Mesendoderm (in vitro differentiated cells): Measurements from ENCODE around the gene KIF1A. TPM values are rescaled to one million over a fixed set of nuclear protein-coding genes. Genes with fewer than 3 reads are reported as not detected.

Experiments
- DNase-seq: peaks from one replicate; pipeline ENCODE4 v3.0.0; 2013
- H2AK5ac ChIP-seq: 2 replicates; pipeline ENCODE4 v1.6.1; 2013; ENCODE audit warnings: low read length, inconsistent platforms
- H2BK120ac ChIP-seq: 2 replicates; pipeline ENCODE4 v1.6.1; 2013; ENCODE audit warnings: low read depth, mild to moderate bottlenecking, low read length, moderate library complexity, mixed read lengths
- H2BK15ac ChIP-seq: replicated peaks from 2 replicates; pipeline ENCODE4 v1.6.1; 2013; ENCODE audit warnings: low read depth, mild to moderate bottlenecking, moderate library complexity
- H2BK5ac ChIP-seq: 2 replicates; pipeline ENCODE4 v1.6.1; 2013; ENCODE audit warnings: low read length, inconsistent platforms
- H3K18ac ChIP-seq: 2 replicates; pipeline ENCODE4 v1.6.1; 2013; ENCODE audit warnings: mild to moderate bottlenecking, low read length, mixed read lengths
- H3K23ac ChIP-seq: one replicate; pipeline ENCODE4 v1.6.1; 2013; ENCODE audit warnings: low read length
- H3K27ac ChIP-seq: 2 replicates; pipeline ENCODE4 v1.5.1; 2013; ENCODE audit warnings: low read depth, mild to moderate bottlenecking, inconsistent platforms, low read length, moderate library complexity
- H3K27me3 ChIP-seq: 2 replicates; pipeline ENCODE4 v1.6.1; 2013; ENCODE audit warnings: low read length, control low read depth, mild to moderate bottlenecking, inconsistent platforms; ENCODE audit not compliant: insufficient read depth, poor library complexity
- H3K36me3 ChIP-seq: 2 replicates; pipeline ENCODE4 v1.6.1; 2013; ENCODE audit warnings: low read length, inconsistent platforms; ENCODE audit not compliant: control insufficient read depth, insufficient read depth
- H3K4ac ChIP-seq: one replicate; pipeline ENCODE4 v1.6.1; 2013; ENCODE audit warnings: low read depth, mild to moderate bottlenecking, low read length, moderate library complexity
- H3K4me1 ChIP-seq: 2 replicates; pipeline ENCODE4 v1.6.1; 2013; ENCODE audit warnings: low read depth, low read length, inconsistent platforms; ENCODE audit not compliant: control insufficient read depth
- H3K4me2 ChIP-seq: 2 replicates; pipeline ENCODE4 v1.6.1; 2013; ENCODE audit warnings: low read length
- H3K4me3 ChIP-seq: 2 replicates; pipeline ENCODE4 v1.5.1; 2013; ENCODE audit warnings: mild to moderate bottlenecking, low read length
- H3K56ac ChIP-seq: one replicate; pipeline ENCODE4 v1.6.1; 2013; ENCODE audit warnings: low read length
- H3K79me1 ChIP-seq: 2 replicates; pipeline ENCODE4 v1.6.1; 2013; ENCODE audit warnings: low read length, inconsistent platforms
- H3K79me2 ChIP-seq: 2 replicates; pipeline ENCODE4 v1.6.1; 2013; ENCODE audit warnings: mild to moderate bottlenecking, low read length; ENCODE audit not compliant: control insufficient read depth, insufficient read depth
- H3K9ac ChIP-seq: 2 replicates; pipeline ENCODE4 v1.6.1; 2013; ENCODE audit warnings: low read length, inconsistent platforms
- H4K5ac ChIP-seq: one replicate; pipeline ENCODE4 v1.6.1; 2013; ENCODE audit warnings: low read length
- H4K8ac ChIP-seq: one replicate; pipeline ENCODE4 v1.6.1; 2013; ENCODE audit warnings: low read depth, mild to moderate bottlenecking, control low read depth, low read length, moderate library complexity
- WGBS: extraction: QIAGEN DNeasy Blood & Tissue Kit; methylation state at CpG from one replicate; pipeline ENCODE4 v1.1.7; 2013; ENCODE audit warnings: low lambda C conversion rate, missing lambda C conversion rate; ENCODE audit not compliant: insufficient coverage; ENCODE audit errors: extremely low coverage; 5-methylcytosine and 5-hydroxymethylcytosine counted together
- polyA plus RNA-seq, 2 experiments: library from polyadenylated mRNA; stranded (reverse); fragments of 200-250 nt; gene quantifications; one replicate each; pipeline ENCODE4 v1.2.3, GENCODE V29; 2013

KIF1A gene, protein sequence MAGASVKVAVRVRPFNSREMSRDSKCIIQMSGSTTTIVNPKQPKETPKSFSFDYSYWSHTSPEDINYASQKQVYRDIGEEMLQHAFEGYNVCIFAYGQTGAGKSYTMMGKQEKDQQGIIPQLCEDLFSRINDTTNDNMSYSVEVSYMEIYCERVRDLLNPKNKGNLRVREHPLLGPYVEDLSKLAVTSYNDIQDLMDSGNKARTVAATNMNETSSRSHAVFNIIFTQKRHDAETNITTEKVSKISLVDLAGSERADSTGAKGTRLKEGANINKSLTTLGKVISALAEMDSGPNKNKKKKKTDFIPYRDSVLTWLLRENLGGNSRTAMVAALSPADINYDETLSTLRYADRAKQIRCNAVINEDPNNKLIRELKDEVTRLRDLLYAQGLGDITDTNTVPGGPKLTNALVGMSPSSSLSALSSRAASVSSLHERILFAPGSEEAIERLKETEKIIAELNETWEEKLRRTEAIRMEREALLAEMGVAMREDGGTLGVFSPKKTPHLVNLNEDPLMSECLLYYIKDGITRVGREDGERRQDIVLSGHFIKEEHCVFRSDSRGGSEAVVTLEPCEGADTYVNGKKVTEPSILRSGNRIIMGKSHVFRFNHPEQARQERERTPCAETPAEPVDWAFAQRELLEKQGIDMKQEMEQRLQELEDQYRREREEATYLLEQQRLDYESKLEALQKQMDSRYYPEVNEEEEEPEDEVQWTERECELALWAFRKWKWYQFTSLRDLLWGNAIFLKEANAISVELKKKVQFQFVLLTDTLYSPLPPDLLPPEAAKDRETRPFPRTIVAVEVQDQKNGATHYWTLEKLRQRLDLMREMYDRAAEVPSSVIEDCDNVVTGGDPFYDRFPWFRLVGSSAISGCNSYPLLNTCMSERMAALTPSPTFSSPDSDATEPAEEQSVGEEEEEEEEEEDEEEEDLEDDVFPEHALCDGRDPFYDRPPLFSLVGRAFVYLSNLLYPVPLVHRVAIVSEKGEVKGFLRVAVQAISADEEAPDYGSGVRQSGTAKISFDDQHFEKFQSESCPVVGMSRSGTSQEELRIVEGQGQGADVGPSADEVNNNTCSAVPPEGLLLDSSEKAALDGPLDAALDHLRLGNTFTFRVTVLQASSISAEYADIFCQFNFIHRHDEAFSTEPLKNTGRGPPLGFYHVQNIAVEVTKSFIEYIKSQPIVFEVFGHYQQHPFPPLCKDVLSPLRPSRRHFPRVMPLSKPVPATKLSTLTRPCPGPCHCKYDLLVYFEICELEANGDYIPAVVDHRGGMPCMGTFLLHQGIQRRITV (N-terminal part only)
- polyA plus RNA-seq (2013, experiment 1 of 2), result 74.8 TPM
- 73.5 TPM for polyA plus RNA-seq (2013, experiment 2 of 2)

DNA sequence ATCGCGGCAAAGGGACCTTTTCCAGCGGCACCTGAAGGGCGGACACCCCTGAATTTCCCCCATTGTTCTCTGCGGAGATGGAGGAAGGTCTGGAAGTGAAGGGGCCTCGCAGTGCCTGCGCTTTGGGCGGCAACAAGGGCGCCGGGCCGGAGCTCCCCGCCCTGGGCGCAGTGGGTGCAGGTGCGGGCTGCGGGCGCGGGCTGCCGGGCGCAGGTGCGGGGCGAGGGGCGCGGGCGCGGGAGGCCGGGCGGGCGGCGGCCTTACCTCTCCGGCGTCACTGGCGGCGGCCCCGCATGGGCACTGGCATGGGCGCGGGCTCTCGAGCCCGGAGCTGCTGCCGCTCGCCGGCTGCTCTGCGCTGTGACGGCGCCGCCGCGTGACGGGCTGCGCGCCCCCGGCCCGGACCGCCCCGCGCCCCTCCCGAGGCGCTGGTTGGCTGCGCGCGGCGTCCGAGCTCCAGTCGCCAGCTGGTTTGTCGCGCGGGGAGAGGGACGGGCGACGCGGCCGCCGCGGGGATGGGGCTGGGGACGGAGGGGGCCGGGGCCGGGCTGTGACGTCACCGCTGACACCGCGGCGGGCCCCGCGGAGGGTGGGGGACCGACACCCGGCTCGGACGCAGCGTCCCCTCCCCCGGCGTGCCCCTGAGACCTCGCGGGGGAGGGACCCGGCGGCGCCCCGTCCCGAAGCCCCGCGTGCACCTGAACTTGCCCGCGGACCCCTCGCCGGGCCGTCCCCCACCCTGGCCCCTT, at the start of gene KIF1A:
KIF1A (minus strand) TSS at position 362 of the 749 bp plus-strand sequence. CDS start 22,467 bp downstream, outside the sequence.
- Histone ChIP-seq H3K36me3 (peaks cover 2% of the 10 kb centered on the region), H3K4ac (peak within 1 kb of the TSS; percentile 74), H2BK120ac (no peak within 1 kb of the TSS), H3K4me3 (peak within 1 kb of the TSS; percentile 72), H3K18ac (peak within 1 kb of the TSS; percentile 54), H3K23ac (peak within 1 kb of the TSS; percentile 66), H3K56ac (peak within 1 kb of the TSS; percentile 79), H2BK5ac (no peak within 1 kb of the TSS), H3K27ac (peak within 1 kb of the TSS; percentile 35), H3K4me1 (no peaks in the 10 kb centered on the region), H3K4me2 (peak within 1 kb of the TSS; percentile 84), H4K5ac (no peak within 1 kb of the TSS), H2BK15ac (no peak within 1 kb of the TSS), H3K27me3 (no peaks in the 10 kb centered on the region), H3K9ac (peak within 1 kb of the TSS; percentile 84), H3K79me2 (peaks cover 40% of the 10 kb centered on the region), H3K79me1 (peaks cover 11% of the 10 kb centered on the region), H2AK5ac (no peak within 1 kb of the TSS), H4K8ac (no peak within 1 kb of the TSS)
- DNase-seq, result peak; percentile 85
- no CpG with 5 or more reads among the region's 104 CpGs for WGBS

DNA sequence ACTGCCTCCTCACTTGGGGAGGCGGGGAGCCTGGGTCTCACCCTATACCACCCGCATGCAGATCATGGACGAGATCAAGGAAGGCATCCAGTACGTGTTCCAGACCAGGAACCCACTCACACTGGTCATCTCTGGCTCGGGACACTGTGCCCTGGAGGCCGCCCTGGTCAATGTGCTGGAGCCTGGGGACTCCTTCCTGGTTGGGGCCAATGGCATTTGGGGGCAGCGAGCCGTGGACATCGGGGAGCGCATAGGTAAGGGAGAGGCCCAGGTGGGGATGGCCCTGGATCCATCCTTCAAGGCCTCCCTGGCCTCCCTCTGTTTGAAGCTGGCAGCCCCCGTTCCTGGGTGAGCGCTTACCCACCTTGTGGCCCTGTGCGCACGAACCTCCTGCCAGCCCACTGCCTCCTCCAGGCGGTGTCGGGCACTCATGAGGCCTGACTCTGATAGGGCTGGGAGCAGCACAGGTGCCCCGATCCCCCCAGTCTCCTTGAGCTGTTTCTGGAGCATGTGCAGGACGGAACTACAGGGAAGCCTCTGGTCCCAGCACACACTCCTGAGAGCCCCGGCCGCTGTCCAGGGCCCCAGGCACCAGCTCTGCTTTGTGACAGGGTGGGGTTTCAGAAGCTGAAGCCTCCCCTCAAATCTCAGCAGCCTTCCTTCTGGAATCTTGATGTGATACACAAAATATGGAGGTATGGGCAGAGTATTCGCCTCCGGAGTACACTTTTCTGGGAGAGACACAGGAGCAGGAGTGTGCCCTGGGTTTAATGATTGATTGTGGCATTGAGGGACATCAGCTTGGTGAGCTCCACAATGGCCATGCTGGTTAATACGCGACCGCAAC, 49.3 kb upstream of the KIF1A start:
- no peak overlapping the region for H2BK120ac ChIP-seq
- H3K4me2 ChIP-seq, result no peak overlapping the region
- no peak overlapping the region for H4K8ac ChIP-seq
- H3K79me1 ChIP-seq, result no peaks in the 10 kb centered on the region
- H3K9ac ChIP-seq, result no peak overlapping the region
- H2BK5ac ChIP-seq, result no peak overlapping the region
- H3K36me3 ChIP-seq, result no peaks in the 10 kb centered on the region
- no peak overlapping the region for H4K5ac ChIP-seq
- H3K27me3 ChIP-seq, result no peaks in the 10 kb centered on the region
- H3K4me3 ChIP-seq, result no peak overlapping the region
- no peak overlapping the region for H3K27ac ChIP-seq
- no peaks in the 10 kb centered on the region for H3K79me2 ChIP-seq
- no peaks in the 10 kb centered on the region for H3K4me1 ChIP-seq
- no peak overlapping the region for H2AK5ac ChIP-seq
- no CpG with 5 or more reads among the region's 25 CpGs for WGBS
- no peak overlapping the region for H3K56ac ChIP-seq
- no peak overlapping the region for H3K23ac ChIP-seq
- H3K4ac ChIP-seq, result no peak overlapping the region
- H3K18ac ChIP-seq, result no peak overlapping the region
- no peak for DNase-seq
- H2BK15ac ChIP-seq, result no peak overlapping the region

DNA sequence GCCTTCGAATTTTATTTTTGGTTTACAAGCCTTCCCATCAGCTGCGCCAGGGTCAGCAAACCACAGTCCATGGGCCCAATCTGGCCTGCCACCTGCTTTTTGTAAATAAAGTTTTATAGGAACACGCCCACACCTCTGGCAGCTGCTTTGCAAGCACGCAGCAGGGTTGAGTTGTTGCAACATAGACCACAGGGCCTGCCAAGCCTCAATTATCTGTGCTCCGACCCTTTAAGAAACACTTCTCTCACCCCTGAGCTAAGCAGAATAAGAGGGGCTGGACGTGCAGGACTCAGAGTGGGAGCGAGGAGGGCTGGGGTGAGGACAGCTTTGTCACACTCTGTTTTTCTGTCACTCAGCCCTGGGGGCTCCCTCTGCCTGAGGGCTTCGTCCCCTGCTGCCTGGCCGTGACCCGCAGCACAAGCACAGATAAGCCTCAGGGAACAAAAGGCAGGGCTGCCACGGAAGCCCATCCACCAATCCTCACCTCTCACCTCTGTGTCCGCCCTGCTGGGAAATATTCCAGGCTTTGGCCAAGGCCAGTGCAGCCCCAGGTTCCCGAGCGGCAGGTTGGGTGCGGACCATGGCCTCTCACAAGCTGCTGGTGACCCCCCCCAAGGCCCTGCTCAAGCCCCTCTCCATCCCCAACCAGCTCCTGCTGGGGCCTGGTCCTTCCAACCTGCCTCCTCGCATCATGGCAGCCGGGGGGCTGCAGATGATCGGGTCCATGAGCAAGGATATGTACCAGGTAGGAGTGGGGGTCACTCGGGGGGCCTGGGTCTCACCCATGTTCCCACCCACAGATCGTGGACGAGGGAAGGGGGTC, 48.5 kb upstream of the KIF1A start, which contains the start of gene AGXT:
AGXT (plus strand) TSS at position 539 of the 823 bp plus-strand sequence; CDS start at position 581, 42 bp downstream.
- no CpG with 5 or more reads among the region's 21 CpGs for WGBS
- no peak within 1 kb of the TSS for H3K23ac ChIP-seq
- no peak within 1 kb of the TSS for H3K27ac ChIP-seq
- H3K4me1 ChIP-seq, result no peaks in the 10 kb centered on the region
- H3K4me2 ChIP-seq, result no peak within 1 kb of the TSS
- H3K18ac ChIP-seq, result no peak within 1 kb of the TSS
- H3K79me2 ChIP-seq, result no peaks in the 10 kb centered on the region
- no peak within 1 kb of the TSS for H4K8ac ChIP-seq
- no peak within 1 kb of the TSS for H2BK5ac ChIP-seq
- no peaks in the 10 kb centered on the region for H3K79me1 ChIP-seq
- H3K9ac ChIP-seq, result no peak within 1 kb of the TSS
- no peak within 1 kb of the TSS for H3K4ac ChIP-seq
- no peak within 1 kb of the TSS for H2BK120ac ChIP-seq
- H2AK5ac ChIP-seq, result no peak within 1 kb of the TSS
- no peak within 1 kb of the TSS for H4K5ac ChIP-seq
- H3K4me3 ChIP-seq, result no peak within 1 kb of the TSS
- H3K36me3 ChIP-seq, result no peaks in the 10 kb centered on the region
- H3K27me3 ChIP-seq, result no peaks in the 10 kb centered on the region
- no peak within 1 kb of the TSS for H3K56ac ChIP-seq
- H2BK15ac ChIP-seq, result no peak within 1 kb of the TSS
- no peak for DNase-seq

DNA sequence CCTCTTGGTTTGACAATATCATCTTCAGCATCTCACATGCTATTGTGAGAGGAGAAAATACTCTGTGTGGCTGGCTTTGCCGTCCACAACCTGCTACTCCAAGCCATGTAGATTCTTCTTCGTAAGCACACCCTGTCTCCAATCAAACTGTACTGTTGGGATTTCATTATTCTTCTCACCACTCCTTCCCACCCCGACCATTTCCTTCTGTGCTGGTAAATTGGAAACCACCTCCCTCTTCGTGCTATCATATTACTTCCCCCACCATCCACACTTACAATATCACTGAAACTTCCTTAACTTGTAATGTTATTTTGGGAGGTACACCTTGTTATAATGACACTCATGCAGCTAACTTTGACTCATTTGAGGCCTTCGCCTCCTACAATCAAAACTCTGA, 45.4 kb upstream of the KIF1A start:
- no peak overlapping the region for H3K4me2 ChIP-seq
- H2BK5ac ChIP-seq, result no peak overlapping the region
- H3K23ac ChIP-seq, result no peak overlapping the region
- H3K18ac ChIP-seq, result no peak overlapping the region
- H3K79me1 ChIP-seq, result no peaks in the 10 kb centered on the region
- no peak overlapping the region for H3K9ac ChIP-seq
- H3K4ac ChIP-seq, result no peak overlapping the region
- no peak overlapping the region for H4K8ac ChIP-seq
- H2BK120ac ChIP-seq, result no peak overlapping the region
- H3K27me3 ChIP-seq, result no peaks in the 10 kb centered on the region
- H3K4me1 ChIP-seq, result no peaks in the 10 kb centered on the region
- H3K27ac ChIP-seq, result no peak overlapping the region
- no peak overlapping the region for H3K4me3 ChIP-seq
- H2AK5ac ChIP-seq, result no peak overlapping the region
- H3K79me2 ChIP-seq, result no peaks in the 10 kb centered on the region
- H2BK15ac ChIP-seq, result no peak overlapping the region
- H3K36me3 ChIP-seq, result no peaks in the 10 kb centered on the region
- no peak overlapping the region for H4K5ac ChIP-seq
- WGBS, result no CpG with 5 or more reads among the region's 5 CpGs
- no peak for DNase-seq
- no peak overlapping the region for H3K56ac ChIP-seq
